K562 (cell line): ENCODE results near the gene RBKS. TPM values are rescaled to one million over a fixed set of nuclear protein-coding genes. Genes with fewer than 3 reads are reported as not detected.

Source experiments
- ATAC-seq: fragments of 200-7000 bp; cut with Tn5 transposase; 3 replicates; pipeline ENCODE4 v1.9.1; 2020; ENCODE audit warnings: moderate library complexity
- BruUV-seq: library from RNA; stranded (reverse); fragments of 400-500 nt; replicated peaks from 2 replicates; lab custom pipeline; 2021; lab: Mats Ljungman, UMichigan
- CTCF ChIA-PET: fragments of 300-600 bp; formaldehyde crosslinking; extraction: SDS; loops from one replicate; lab custom pipeline; 2021; ENCODE audit warnings: low intra/inter-chr PET ratio; lab: Yijun Ruan, JAX
- POLR2A ChIA-PET: fragments of 300-600, 350-650 bp; sonication (Branson Sonifier 250); formaldehyde crosslinking; extraction: SDS; loops from one replicate; lab custom pipeline; 2021; ENCODE audit warnings: antibody characterized with exemption, inconsistent platforms; lab: Yijun Ruan, JAX
- DNase-seq, 4 experiments: peaks; one replicate each; pipeline versions ENCODE4 v3.0.0 to v3.0.0-alpha.2; 2011 to 2018; ENCODE audit warnings: low spot score in 3 of 4, mixed read lengths in 3 of 4; ENCODE audit errors: extremely low read depth in 1 of 4
- FAIRE-seq: peaks from 2 replicates; lab custom pipeline; 2011; peaks lifted over from hg19 to GRCh38; lab: Jason Lieb, UNC
- H2AFZ ChIP-seq: 2 replicates; pipeline ENCODE4 v1.6.0; 2011; ENCODE audit warnings: low read depth, low read length, control low read depth, inconsistent platforms
- H3K27ac ChIP-seq: fragments of 200-600 bp; 3 replicates; pipeline ENCODE4 v1.8.0; 2011; ENCODE audit warnings: low read depth, mild to moderate bottlenecking, control low read depth, inconsistent platforms, low read length, moderate library complexity, mixed read lengths; ENCODE audit errors: extremely low read depth
- H3K27me3 ChIP-seq, 2 experiments: fragments of 300-600 bp in 1 of 2; 2 replicates in 1 of 2; 3 replicates in 1 of 2; pipeline versions ENCODE4 v1.6.0 to v1.8.0; 2011; ENCODE audit warnings: inconsistent platforms in 2 of 2, low read length in 2 of 2, mild to moderate bottlenecking in 1 of 2, mixed read lengths in 1 of 2, moderate library complexity in 1 of 2; ENCODE audit not compliant: control insufficient read depth in 2 of 2, insufficient read depth in 2 of 2
- H3K36me3 ChIP-seq: fragments of 300-600 bp; 3 replicates; pipeline ENCODE4 v1.8.0; 2011; ENCODE audit warnings: mild to moderate bottlenecking, low read length, inconsistent platforms; ENCODE audit not compliant: control insufficient read depth, insufficient read depth
- H3K4me1 ChIP-seq, 2 experiments: fragments of 200-600 bp in 1 of 2; replicated peaks in 1 of 2; 2 replicates in 1 of 2; 3 replicates in 1 of 2; pipeline versions ENCODE4 v1.5.1 to v1.8.0; 2011; ENCODE audit warnings: inconsistent platforms in 2 of 2, low read length in 2 of 2, mild to moderate bottlenecking in 1 of 2, mixed read lengths in 1 of 2, moderate library complexity in 1 of 2; ENCODE audit not compliant: control insufficient read depth in 2 of 2, insufficient read depth in 2 of 2
- H3K4me2 ChIP-seq: 2 replicates; pipeline ENCODE4 v1.6.1; 2011; ENCODE audit warnings: low read length, control low read depth, inconsistent platforms, mixed read lengths; ENCODE audit not compliant: insufficient read depth
- H3K4me3 ChIP-seq: fragments of 200-600 bp; sonication (generic), shearing (Covaris generic); 2 replicates; pipeline ENCODE4 v1.5.1; 2016; ENCODE audit warnings: control low read depth, inconsistent platforms
- H3K79me2 ChIP-seq: fragments of 200-600 bp; 3 replicates; pipeline ENCODE4 v1.8.0; 2011; ENCODE audit warnings: low read length, inconsistent platforms; ENCODE audit not compliant: control insufficient read depth, insufficient read depth
- H3K9ac ChIP-seq, 2 experiments: 2 replicates each; pipeline versions ENCODE4 v1.6.0 to v1.6.1; 2011; ENCODE audit warnings: low read depth in 2 of 2, low read length in 2 of 2, control low read depth in 1 of 2, inconsistent platforms in 1 of 2, mild to moderate bottlenecking in 1 of 2, mixed read lengths in 1 of 2; ENCODE audit not compliant: insufficient read depth in 1 of 2
- H3K9me1 ChIP-seq: one replicate; pipeline ENCODE4 v1.6.0; 2011; ENCODE audit warnings: inconsistent platforms, mild to moderate bottlenecking, low read length, moderate library complexity; ENCODE audit not compliant: control insufficient read depth, insufficient read depth
- H3K9me3 ChIP-seq: replicated peaks from 2 replicates; pipeline ENCODE4 v1.5.1; 2011; ENCODE audit warnings: low read depth, low read length, inconsistent platforms; ENCODE audit not compliant: control insufficient read depth, insufficient read depth
- H4K20me1 ChIP-seq: replicated peaks from 2 replicates; pipeline ENCODE4 v1.6.1; 2011; ENCODE audit warnings: low read length, inconsistent platforms, mixed read lengths; ENCODE audit not compliant: control insufficient read depth, insufficient read depth
- CTCF ChIP-seq, 3 experiments: IDR thresholded peaks in 2 of 3; conservative IDR thresholded peaks in 1 of 3; 2 replicates each; pipeline ENCODE4 v1.5.1; 2011 to 2012; ENCODE audit warnings: low read length in 3 of 3, mild to moderate bottlenecking in 3 of 3, control low read depth in 2 of 3, improper control_type of control experiment in 1 of 3, inconsistent platforms in 1 of 3, low read depth in 1 of 3, mixed read lengths in 1 of 3, moderate library complexity in 1 of 3; ENCODE audit not compliant: insufficient read depth in 2 of 3
- KDM2B ChIP-seq: fragments of 250-450 bp; sonication (Bioruptor Pico); IDR thresholded peaks from 2 replicates; pipeline ENCODE4 v1.8.0; 2021; ENCODE audit warnings: mild to moderate bottlenecking, moderate library complexity
- MCM3 ChIP-seq: fragments of 450-650 bp; IDR thresholded peaks from 2 replicates; pipeline ENCODE4 v1.6.1; 2016
- NFIC ChIP-seq: fragments of 450-650 bp; IDR thresholded peaks from 2 replicates; pipeline ENCODE4 v1.6.1; 2017; ENCODE audit warnings: mild to moderate bottlenecking, inconsistent platforms
- PML ChIP-seq: IDR thresholded peaks from 2 replicates; pipeline ENCODE4 v1.6.1; 2012; ENCODE audit warnings: low read length, inconsistent platforms
- RAD21 ChIP-seq, 2 experiments: fragments of 250-450 bp in 1 of 2; fragments of 450-650 bp in 1 of 2; sonication (Bioruptor Pico) in 1 of 2; formaldehyde crosslinking in 1 of 2; IDR thresholded peaks in 1 of 2; conservative IDR thresholded peaks in 1 of 2; 2 replicates each; pipeline versions ENCODE4 v1.4.0 to v1.8.0; 2020 to 2022; ENCODE audit warnings: mild to moderate bottlenecking in 2 of 2, moderate library complexity in 1 of 2
- RBM34 ChIP-seq: fragments of 200-400 bp; formaldehyde crosslinking; IDR thresholded peaks from 2 replicates; pipeline ENCODE4 v1.6.1; 2018; ENCODE audit warnings: low read length, borderline replicate concordance; ENCODE audit not compliant: insufficient read depth
- REST ChIP-seq, 2 experiments: fragments of 450-650 bp; formaldehyde crosslinking in 1 of 2; IDR thresholded peaks; 2 replicates each; pipeline versions ENCODE4 v1.4.0 to v1.6.1; 2014 to 2020; ENCODE audit warnings: mild to moderate bottlenecking in 2 of 2, borderline replicate concordance in 1 of 2, low read depth in 1 of 2
- ZBTB7A ChIP-seq: IDR thresholded peaks from 2 replicates; pipeline ENCODE4 v1.6.1; 2011; ENCODE audit warnings: low read depth, mild to moderate bottlenecking, low read length, moderate library complexity, borderline replicate concordance; ENCODE audit not compliant: control insufficient read depth
- ZNF12 ChIP-seq: sonication (generic); formaldehyde crosslinking; IDR thresholded peaks from 2 replicates; pipeline ENCODE4 v1.4.0; 2020; ENCODE audit warnings: mild to moderate bottlenecking, missing genetic modification reagents
- WGBS: fragments of 100-300 bp; shearing (Covaris generic); methylation state at CpG from one replicate; pipeline ENCODE4 v1.1.6; 2016; ENCODE audit warnings: low coverage, mixed read lengths; ENCODE audit not compliant: insufficient coverage; ENCODE audit errors: missing lambda C conversion rate; 5-methylcytosine and 5-hydroxymethylcytosine counted together
- in situ Hi-C: fragments of 300-500 bp; cut with MboI; formaldehyde crosslinking; loops from 4 replicates; pipeline ENCODE4 v1.15.0; 2018; ENCODE audit warnings: inconsistent platforms, mixed read lengths
- intact Hi-C: fragments of 100-400 bp; cut with micrococcal nuclease; formaldehyde crosslinking; loops from 2 replicates; pipeline ENCODE4 v1.14.2; 2022
- polyA plus RNA-seq, 8 experiments: library from polyadenylated mRNA; depleted of rRNA in 4 of 8; stranded (reverse) in 5 of 8; unstranded in 3 of 8; fragments of >200 nt; fragmentation: Nextera tagmentation in 2 of 8; fragmentation: Illumina TruSeq in 1 of 8; extraction: Ambion mirVana in 2 of 8; extraction: Trizol in 1 of 8; gene quantifications; 2 replicates each; pipeline versions ENCODE4 v1.2.1 to v1.2.3, GENCODE V29; 2011 to 2014; ENCODE audit warnings: inconsistent platforms in 1 of 8, missing spikeins in 1 of 8
- total RNA-seq, 7 experiments: library from RNA; depleted of rRNA in 6 of 7; stranded (reverse); fragments of >200 nt in 6 of 7; fragmentation: Illumina TruSeq in 2 of 7; extraction: Trizol in 2 of 7; gene quantifications; 2 replicates each; pipeline versions ENCODE4 v1.2.1 to v1.2.3, GENCODE V29; 2011 to 2021; ENCODE audit warnings: low replicate concordance in 1 of 7

RBKS gene
- total and polyA plus RNA-seq, 9 of the 15 experiments (the other 6 are each of a cell fraction or from before 2014, with no cell fraction given): 0.06 to 0.39 (median 0.19) TPM

- ChIA-PET POLR2A (interaction anchor here (0.5 kb wide), 1 partner anchor 62 kb away, joined by 3 read pairs; no protein-coding TSS in a partner anchor), CTCF (no interaction called here)
- Histone ChIP-seq H3K9ac (no peak overlapping the region), H3K79me2 (no peaks in the 10 kb centered on the region), H3K36me3 (no peaks in the 10 kb centered on the region), H3K4me3 (no peak overlapping the region), H3K27ac (no peak overlapping the region), H3K4me2 (no peak overlapping the region), H3K9me1 (no peaks in the 10 kb centered on the region), H3K4me1 (no peaks in the 10 kb centered on the region), H4K20me1 (no peaks in the 10 kb centered on the region), H2AFZ (no peak overlapping the region), H3K27me3 (peaks cover 4 to 5% of the 10 kb centered on the region in 2 experiments; a peak in 2 of 5 replicates), H3K9me3 (no peaks in the 10 kb centered on the region; the same call in 1 of the 2 replicates)
- TF ChIP-seq REST (IDR thresholded peaks at IDR 0.05; ENCODE audit: borderline replicate concordance): 0 out of 2 replicates have a peak, but pooled peaks have one; percentile 9
- no peak for TF ChIP-seq REST (CRISPR knock-in tag; IDR thresholded peaks at IDR 0.05; ENCODE audit: low read depth)
- peak in 1 of 2 experiments; percentile 33; a peak in 2 of 4 replicates for TF ChIP-seq RAD21 (CRISPR knock-in tag; conservative IDR thresholded peaks at IDR 0.05 in 1 of 2, IDR thresholded peaks at IDR 0.05 in 1 of 2)
- TF ChIP-seq ZBTB7A: no peak
- TF ChIP-seq NFIC: no peak
- TF ChIP-seq CTCF (IDR thresholded peaks at IDR 0.05 in 2 of 3, conservative IDR thresholded peaks at IDR 0.05 in 1 of 3; ENCODE audit: insufficient read depth in 2 of 3, low read depth in 1 of 3, low read length in 3 of 3): 0 out of 6 replicates have a peak, but pooled peaks of 2 of the 3 experiments have one; percentile 1 to 16
- no peak for TF ChIP-seq KDM2B
- no peak for TF ChIP-seq RBM34
- no peak for TF ChIP-seq MCM3
- no peak for TF ChIP-seq ZNF12 (CRISPR knock-in tag)
- no peak for TF ChIP-seq PML
- FAIRE-seq (no peak), DNase-seq (no peak), ATAC-seq (no peak)
- in situ Hi-C loops: no loop called here
- no TSS peak for BruUV-seq
- intact Hi-C loops: no loop called here
- 0% methylated on average over 5 of the region's 5 CpGs for WGBS
Measured at GRCh38 chr2:27823569-27823968, 66.6 kb downstream of the RBKS start.
